ENCODE results near the gene TMEM150C.

The TMEM150C gene

GRCh38 chr4:82517043-82517442 lies 44.7 kb downstream of the TMEM150C start:
- no peak for DNase-seq (ENCODE audit: low spot score)
- FAIRE-seq = no peak

GRCh38 chr4:82515705-82516104 lies 46.1 kb downstream of the TMEM150C start:
- FAIRE-seq (no peak), DNase-seq (ENCODE audit: low spot score) (no peak)

- FAIRE-seq (no peak), DNase-seq (ENCODE audit: low spot score) (no peak)
These were observed 48.4 kb downstream of the TMEM150C start for GRCh38 chr4:82513382-82513781.

GRCh38 chr4:82510216-82510615 lies 51.6 kb downstream of the TMEM150C start:
- no peak for FAIRE-seq

GRCh38 chr4:82508806-82509428 lies 52.9 kb downstream of the TMEM150C start:
- no peak for FAIRE-seq
- no peak for DNase-seq (ENCODE audit: low spot score)

More at GRCh38 chr4:82510216-82510615, 51.6 kb downstream of the TMEM150C start:
- DNase-seq (ENCODE audit: low spot score) = no peak

- DNase-seq (ENCODE audit: low spot score) (no peak), FAIRE-seq (no peak)
These were observed 53.8 kb downstream of the TMEM150C start for GRCh38 chr4:82508011-82508410.

GRCh38 chr4:82501154-82501442 lies 60.7 kb downstream of the TMEM150C start:
- DNase-seq (ENCODE audit: low spot score) = no peak
- no peak for FAIRE-seq

GRCh38 chr4:82500435-82501153 lies 61.2 kb downstream of the TMEM150C start:
- no peak for DNase-seq (ENCODE audit: low spot score)
- no peak for FAIRE-seq

- DNase-seq (ENCODE audit: low spot score) = no peak
- no peak for FAIRE-seq
These were observed 61.9 kb downstream of the TMEM150C start for GRCh38 chr4:82499738-82500434.

- FAIRE-seq (no peak), DNase-seq (ENCODE audit: low spot score) (no peak)
These were observed 65.4 kb downstream of the TMEM150C start for GRCh38 chr4:82496349-82496748.

- FAIRE-seq (no peak), DNase-seq (ENCODE audit: low spot score) (no peak)
These were observed 66.1 kb downstream of the TMEM150C start for GRCh38 chr4:82495666-82496065.

GRCh38 chr4:82493721-82494425 lies 67.9 kb downstream of the TMEM150C start:
- DNase-seq (ENCODE audit: low spot score) = no peak
- no peak for FAIRE-seq

- DNase-seq (ENCODE audit: low spot score) (no peak), FAIRE-seq (no peak)
These were observed 70.4 kb downstream of the TMEM150C start for GRCh38 chr4:82491251-82491960.

- no peak for DNase-seq (ENCODE audit: low spot score)
- FAIRE-seq = no peak
These were observed 71.8 kb downstream of the TMEM150C start for GRCh38 chr4:82489987-82490386.

- no peak for DNase-seq (ENCODE audit: low spot score)
- FAIRE-seq = no peak
These were observed 72.7 kb downstream of the TMEM150C start for GRCh38 chr4:82489076-82489475.

GRCh38 chr4:82484996-82485783 lies 76.6 kb downstream of the TMEM150C start:
- DNase-seq (ENCODE audit: low spot score) = no peak
- FAIRE-seq = no peak

GRCh38 chr4:82482387-82482786 lies 79.4 kb downstream of the TMEM150C start:
- DNase-seq (ENCODE audit: low spot score) = no peak
- no peak for FAIRE-seq

- DNase-seq (ENCODE audit: low spot score) (no peak), FAIRE-seq (no peak)
These were observed 80.3 kb downstream of the TMEM150C start for GRCh38 chr4:82481506-82481840.

GRCh38 chr4:82480771-82481505 lies 80.8 kb downstream of the TMEM150C start:
- FAIRE-seq = no peak
- no peak for DNase-seq (ENCODE audit: low spot score)

- DNase-seq (ENCODE audit: low spot score) (no peak), FAIRE-seq (no peak)
These were observed 82.2 kb downstream of the TMEM150C start for GRCh38 chr4:82479562-82479961.
